ENCODE measurements around the gene CHAC1. TPM values are rescaled to one million over a fixed set of nuclear protein-coding genes. Genes with fewer than 3 reads are reported as not detected.

CHAC1 gene
- total RNA-seq, 1 donor: 11.4 TPM

DNA sequence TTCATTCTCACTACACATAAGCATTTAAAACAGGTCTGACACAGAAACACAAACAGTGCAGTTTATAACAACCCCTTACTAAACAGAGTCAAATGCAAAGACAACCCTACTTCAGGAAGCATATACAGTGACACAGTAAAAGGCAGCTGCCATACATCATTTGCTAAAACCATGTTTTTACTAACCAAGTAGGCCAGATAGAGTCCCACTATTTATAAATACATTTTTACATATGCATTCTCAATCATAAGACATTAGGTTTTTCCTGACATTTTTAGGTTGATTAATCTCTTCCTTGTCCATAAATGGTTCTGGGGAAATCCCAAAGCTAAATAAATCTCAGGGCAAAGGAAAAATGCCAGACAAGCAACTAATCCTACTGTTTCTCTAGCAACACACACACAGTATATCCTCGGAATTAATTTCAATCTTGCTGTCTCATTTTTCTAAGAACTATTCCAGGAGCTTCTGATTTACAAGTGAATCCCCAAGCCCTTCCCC is 39.0 kb downstream of the CHAC1 start:
- DNase-seq (ENCODE audit: low read depth): peak; percentile 21
- no peak for TF ChIP-seq CTCF (IDR thresholded peaks at IDR 0.05; ENCODE audit: insufficient read depth, low read length)
- no peak overlapping the region for H3K4me3 ChIP-seq (ENCODE audit: low read depth, low read length)

GRCh38 chr15:40992825-40993224 is 39.6 kb downstream of the CHAC1 start:
- no peak for DNase-seq (ENCODE audit: low read depth)
- H3K4me3 ChIP-seq (ENCODE audit: low read depth, low read length): no peak overlapping the region
- TF ChIP-seq CTCF (IDR thresholded peaks at IDR 0.05; ENCODE audit: insufficient read depth, low read length): no peak

DNA sequence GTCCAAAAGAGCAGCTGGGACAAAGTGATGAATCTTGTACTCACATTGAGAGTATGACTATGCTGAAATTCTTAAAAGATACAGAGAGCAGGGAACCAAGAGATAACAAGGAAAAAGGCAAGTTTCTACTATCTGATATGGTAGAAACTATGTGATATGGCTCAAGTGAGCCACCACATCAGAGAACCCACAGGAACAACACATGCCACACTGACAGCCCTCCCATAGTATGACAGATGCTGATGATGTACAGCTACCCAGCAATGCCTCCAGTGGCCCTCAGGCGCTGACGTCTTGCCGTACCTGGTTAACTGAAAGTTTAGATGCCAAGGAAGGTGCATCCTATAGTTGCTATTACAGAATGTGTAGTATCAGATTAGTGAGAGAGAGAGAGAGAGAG is 42.4 kb downstream of the CHAC1 start:
- DNase-seq (ENCODE audit: low read depth): no peak
- H3K4me3 ChIP-seq (ENCODE audit: low read depth, low read length): no peak overlapping the region
- TF ChIP-seq CTCF (IDR thresholded peaks at IDR 0.05; ENCODE audit: insufficient read depth, low read length): no peak

- DNase-seq (ENCODE audit: low read depth): no peak
- no peak for TF ChIP-seq CTCF (IDR thresholded peaks at IDR 0.05; ENCODE audit: insufficient read depth, low read length)
- H3K4me3 ChIP-seq (ENCODE audit: low read depth, low read length): no peak overlapping the region
These were observed 45.9 kb downstream of the CHAC1 start for GRCh38 chr15:40999190-40999589.

DNA sequence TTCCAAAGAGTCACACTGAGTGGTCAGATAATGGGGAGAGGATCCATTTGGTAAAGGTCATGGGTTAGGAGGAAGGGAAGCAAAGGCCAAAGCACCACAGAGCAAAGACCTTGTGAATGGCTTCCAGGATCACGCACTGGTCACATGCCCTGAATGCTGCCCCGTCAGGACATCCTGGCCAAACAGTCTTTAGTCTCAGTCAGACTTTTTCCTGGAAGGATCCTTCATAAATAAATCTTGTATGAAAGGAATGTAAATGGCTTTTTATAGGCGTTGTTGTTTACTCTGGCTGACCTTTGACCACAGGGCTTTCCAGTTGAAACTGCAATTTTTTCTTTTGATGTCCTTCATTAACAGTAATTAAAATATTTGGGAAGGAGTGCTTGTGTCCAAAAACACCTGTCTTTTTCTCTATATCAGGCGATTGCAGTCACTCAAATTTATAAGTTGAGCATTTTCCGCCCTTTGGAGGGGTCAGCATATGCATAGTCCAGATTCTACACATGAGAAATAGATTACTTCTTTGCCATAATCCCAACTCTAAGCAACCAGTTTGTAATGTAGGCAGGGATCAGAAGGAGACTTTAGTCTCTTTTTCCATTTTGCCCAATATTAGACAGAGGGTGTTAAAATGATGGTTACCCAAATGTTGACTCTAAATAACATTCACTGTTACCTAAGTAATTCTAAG is 48.4 kb downstream of the CHAC1 start:
- no peak for DNase-seq (ENCODE audit: low read depth)
- no peak for TF ChIP-seq CTCF (IDR thresholded peaks at IDR 0.05; ENCODE audit: insufficient read depth, low read length)
- H3K4me3 ChIP-seq (ENCODE audit: low read depth, low read length): no peak overlapping the region

- DNase-seq (ENCODE audit: low read depth): no peak
- H3K4me3 ChIP-seq (ENCODE audit: low read depth, low read length): no peak overlapping the region
These were observed 51.2 kb downstream of the CHAC1 start for GRCh38 chr15:41004490-41004889.

More at GRCh38 chr15:41004490-41004889, 51.2 kb downstream of the CHAC1 start:
- TF ChIP-seq CTCF (IDR thresholded peaks at IDR 0.05; ENCODE audit: insufficient read depth, low read length): no peak

Small RNA genes within 50 kb of the gene (small RNA-seq; reads per million reads assigned to genes)
- not detected for gene ISCA1P4

Other genes with a start within 250 kb of the CHAC1 start
- gene RMDN3, start 198.2 kb upstream of the CHAC1 start, total RNA-seq (ENCODE audit: low replicate concordance): 18.0 and 54.0 TPM in 2 replicates
- gene GCHFR, start 189.4 kb upstream of the CHAC1 start, total RNA-seq (ENCODE audit: low replicate concordance): 0.82 and 2.0 TPM in 2 replicates
- gene C15orf62, start 183.5 kb upstream of the CHAC1 start, total RNA-seq (ENCODE audit: low replicate concordance): 0.18 and 0.57 TPM in 2 replicates
- gene ZFYVE19, start 146.4 kb upstream of the CHAC1 start, total RNA-seq (ENCODE audit: low replicate concordance): 13.0 and 24.9 TPM in 2 replicates
- 21.6 and 33.5 TPM in 2 replicates for gene DNAJC17, start 146.0 kb upstream of the CHAC1 start, total RNA-seq (ENCODE audit: low replicate concordance)
- not detected in 2 replicates for gene PPP1R14D, start 124.8 kb upstream of the CHAC1 start, total RNA-seq (ENCODE audit: low replicate concordance)
- gene SPINT1, start 109.4 kb upstream of the CHAC1 start, total RNA-seq (ENCODE audit: low replicate concordance): not detected in 2 replicates
- 0.82 TPM in 1 of 2 replicates, not detected in the other for gene RHOV, start 79.2 kb upstream of the CHAC1 start, total RNA-seq (ENCODE audit: low replicate concordance)
- gene VPS18, start 59.0 kb upstream of the CHAC1 start, total RNA-seq (ENCODE audit: low replicate concordance): 32.2 and 57.4 TPM in 2 replicates
- 0.08 and 0.09 TPM in 2 replicates for gene DLL4, start 24.1 kb upstream of the CHAC1 start, total RNA-seq (ENCODE audit: low replicate concordance)
- 20.0 and 24.9 TPM in 2 replicates for gene INO80, start 162.8 kb downstream of the CHAC1 start, total RNA-seq (ENCODE audit: low replicate concordance)